ENCODE data around the gene PON3. TPM values are rescaled to one million over a fixed set of nuclear protein-coding genes. Genes with fewer than 3 reads are reported as not detected.

The PON3 gene
- total and polyA plus RNA-seq, 2 experiments from 2014 or later = 0.45 TPM; not detected in 1

DNA sequence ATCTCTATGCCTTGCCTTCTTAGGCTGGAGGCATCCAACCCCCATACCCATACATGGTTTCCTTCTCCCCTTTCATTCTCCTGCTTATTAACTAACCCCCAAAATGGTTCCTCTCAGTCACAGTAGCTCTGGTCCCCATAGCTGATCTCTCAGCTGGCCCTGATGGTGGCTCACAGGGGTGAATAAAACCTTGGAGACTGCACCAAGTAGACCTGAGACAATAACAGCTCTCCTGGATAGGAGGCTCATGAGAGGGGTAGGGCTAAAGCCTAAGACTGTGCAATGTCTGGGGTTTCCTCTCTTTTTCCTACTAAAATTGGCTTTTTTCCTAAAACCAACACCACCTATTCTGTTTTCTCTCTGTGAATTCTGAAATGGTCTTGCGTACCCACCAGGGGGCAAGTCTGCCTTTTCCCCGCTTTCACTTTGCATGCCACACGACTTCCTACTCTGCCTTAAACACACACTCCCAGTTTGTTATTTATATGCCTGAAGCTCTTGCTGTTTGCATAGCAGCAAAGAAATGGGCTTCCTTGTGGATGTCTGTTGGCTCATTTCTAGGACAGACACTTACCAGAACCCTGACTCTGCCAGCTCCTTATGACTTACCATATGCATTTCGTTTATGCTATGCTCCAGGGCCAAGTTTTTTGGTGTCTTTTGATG, 53.4 kb downstream of the PON3 start:
- Histone ChIP-seq H3K4me3 (no peak overlapping the region), H3K9me3 (ENCODE audit: low read depth) (no peaks in the 10 kb centered on the region), H3K4me1 (ENCODE audit: insufficient read depth) (no peaks in the 10 kb centered on the region), H3K9me2 (replicated peaks; ENCODE audit: insufficient read depth) (no peaks in the 10 kb centered on the region), H3K27ac (no peak overlapping the region), H3K4me2 (peak overlapping the region; percentile 29), H3K27me3 (no peaks in the 10 kb centered on the region), H2AFZ (no peak overlapping the region), H3K36me3 (replicated peaks; ENCODE audit: insufficient read depth, low read depth) (no peaks in the 10 kb centered on the region), H4K20me1 (ENCODE audit: insufficient read depth, poor library complexity, severe bottlenecking) (no peaks in the 10 kb centered on the region), H3K79me2 (no peaks in the 10 kb centered on the region)
- TF ChIP-seq, protein P1, sequence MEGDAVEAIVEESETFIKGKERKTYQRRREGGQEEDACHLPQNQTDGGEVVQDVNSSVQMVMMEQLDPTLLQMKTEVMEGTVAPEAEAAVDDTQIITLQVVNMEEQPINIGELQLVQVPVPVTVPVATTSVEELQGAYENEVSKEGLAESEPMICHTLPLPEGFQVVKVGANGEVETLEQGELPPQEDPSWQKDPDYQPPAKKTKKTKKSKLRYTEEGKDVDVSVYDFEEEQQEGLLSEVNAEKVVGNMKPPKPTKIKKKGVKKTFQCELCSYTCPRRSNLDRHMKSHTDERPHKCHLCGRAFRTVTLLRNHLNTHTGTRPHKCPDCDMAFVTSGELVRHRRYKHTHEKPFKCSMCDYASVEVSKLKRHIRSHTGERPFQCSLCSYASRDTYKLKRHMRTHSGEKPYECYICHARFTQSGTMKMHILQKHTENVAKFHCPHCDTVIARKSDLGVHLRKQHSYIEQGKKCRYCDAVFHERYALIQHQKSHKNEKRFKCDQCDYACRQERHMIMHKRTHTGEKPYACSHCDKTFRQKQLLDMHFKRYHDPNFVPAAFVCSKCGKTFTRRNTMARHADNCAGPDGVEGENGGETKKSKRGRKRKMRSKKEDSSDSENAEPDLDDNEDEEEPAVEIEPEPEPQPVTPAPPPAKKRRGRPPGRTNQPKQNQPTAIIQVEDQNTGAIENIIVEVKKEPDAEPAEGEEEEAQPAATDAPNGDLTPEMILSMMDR (IDR thresholded peaks at IDR 0.05; ENCODE audit: poor library complexity) = no peak
- TF ChIP-seq EZH2phosphoT487 (IDR thresholded peaks at IDR 0.05; ENCODE audit: low read depth, severe bottlenecking, unreplicated experiment) (no peak), EZH2 (IDR thresholded peaks at IDR 0.05; ENCODE audit: borderline replicate concordance) (no peak)
- WGBS (ENCODE audit: low lambda C conversion rate, missing lambda C conversion rate) = 46% methylated on average over 4 of the region's 4 CpGs
- DNase-seq (ENCODE audit: low spot score) = no peak

GRCh38 chr7:95342029-95342428, 54.1 kb downstream of the PON3 start:
- Histone ChIP-seq H3K4me2 (no peak overlapping the region), H2AFZ (no peak overlapping the region), H3K36me3 (replicated peaks; ENCODE audit: insufficient read depth, low read depth) (no peaks in the 10 kb centered on the region), H3K4me1 (ENCODE audit: insufficient read depth) (no peaks in the 10 kb centered on the region), H3K27me3 (no peaks in the 10 kb centered on the region), H4K20me1 (ENCODE audit: insufficient read depth, poor library complexity, severe bottlenecking) (no peaks in the 10 kb centered on the region), H3K9me2 (replicated peaks; ENCODE audit: insufficient read depth) (no peaks in the 10 kb centered on the region), H3K27ac (no peak overlapping the region), H3K79me2 (no peaks in the 10 kb centered on the region), H3K4me3 (no peak overlapping the region), H3K9me3 (ENCODE audit: low read depth) (no peaks in the 10 kb centered on the region)
- DNase-seq (ENCODE audit: low spot score) = no peak
- TF ChIP-seq, protein P1 (IDR thresholded peaks at IDR 0.05; ENCODE audit: poor library complexity) = no peak
- TF ChIP-seq EZH2phosphoT487 (IDR thresholded peaks at IDR 0.05; ENCODE audit: low read depth, severe bottlenecking, unreplicated experiment) = no peak
- no peak for TF ChIP-seq EZH2 (IDR thresholded peaks at IDR 0.05; ENCODE audit: borderline replicate concordance)
- WGBS (ENCODE audit: low lambda C conversion rate, missing lambda C conversion rate) = 91% methylated on average over 3 of the region's 3 CpGs

DNA sequence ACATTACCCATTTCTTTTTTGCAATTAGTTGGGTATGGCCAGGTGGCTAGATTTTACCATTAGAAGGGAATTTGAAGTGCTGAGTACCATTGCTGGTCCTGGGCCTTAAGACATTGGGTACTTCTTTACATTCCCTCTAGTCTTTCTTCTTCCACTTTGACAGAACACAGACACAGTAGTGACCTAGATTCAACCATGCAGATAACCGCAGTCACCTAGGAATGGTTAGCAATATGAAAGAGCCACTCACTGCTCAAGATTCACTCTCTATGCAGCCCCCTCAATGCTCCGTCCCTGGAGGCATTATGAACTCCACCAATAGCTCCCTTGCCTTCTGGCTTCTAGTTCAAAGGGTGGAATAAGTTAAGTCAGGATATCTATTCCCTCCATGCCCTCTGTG, 55.7 kb downstream of the PON3 start:
- no peak overlapping the region for H2AFZ ChIP-seq
- 92% methylated on average over 2 of the region's 2 CpGs for WGBS (ENCODE audit: low lambda C conversion rate, missing lambda C conversion rate)
- no peak overlapping the region for H3K4me2 ChIP-seq
- H3K27me3 ChIP-seq = no peaks in the 10 kb centered on the region
- TF ChIP-seq EZH2phosphoT487 (IDR thresholded peaks at IDR 0.05; ENCODE audit: low read depth, severe bottlenecking, unreplicated experiment) (no peak), EZH2 (IDR thresholded peaks at IDR 0.05; ENCODE audit: borderline replicate concordance) (no peak)
- TF ChIP-seq, protein P1 (IDR thresholded peaks at IDR 0.05; ENCODE audit: poor library complexity) = no peak
- no peaks in the 10 kb centered on the region for H3K79me2 ChIP-seq
- H3K9me3 ChIP-seq (ENCODE audit: low read depth) = no peaks in the 10 kb centered on the region
- H3K4me3 ChIP-seq = no peak overlapping the region
- no peaks in the 10 kb centered on the region for H3K9me2 ChIP-seq (replicated peaks; ENCODE audit: insufficient read depth)
- DNase-seq (ENCODE audit: low spot score) = no peak
- no peaks in the 10 kb centered on the region for H3K36me3 ChIP-seq (replicated peaks; ENCODE audit: insufficient read depth, low read depth)
- H4K20me1 ChIP-seq (ENCODE audit: insufficient read depth, poor library complexity, severe bottlenecking) = no peaks in the 10 kb centered on the region
- no peaks in the 10 kb centered on the region for H3K4me1 ChIP-seq (ENCODE audit: insufficient read depth)
- H3K27ac ChIP-seq = no peak overlapping the region
